Fibroblast of lung (primary cell): ENCODE results near the gene SCN8A.

ENCODE experiments used
- CTCF ChIP-seq, 2 donors: IDR thresholded peaks in 1 of 2; conservative IDR thresholded peaks in 1 of 2; 1 replicate in 1 of 2; 2 replicates in 1 of 2; pipeline ENCODE4 v1.5.1; 2011 to 2012; ENCODE audit warnings: low read length in 2 of 2, control low read depth in 1 of 2, inconsistent platforms in 1 of 2, low read depth in 1 of 2, mild to moderate bottlenecking in 1 of 2
- EZH2 ChIP-seq: IDR thresholded peaks from 2 replicates; pipeline ENCODE4 v1.5.1; 2012; ENCODE audit warnings: low read length, control low read depth, mild to moderate bottlenecking; ENCODE audit errors: missing control alignments

- TF ChIP-seq CTCF (conservative IDR thresholded peaks at IDR 0.05 in 1 of 2, IDR thresholded peaks at IDR 0.05 in 1 of 2; ENCODE audit: low read depth in 1 of 2, low read length in 2 of 2) (no peak), EZH2 (no peak)
Observed at GRCh38 chr12:51589060-51589459, 2.0 kb upstream of the SCN8A start.
